B cell (primary cell): ENCODE data around the gene ARHGAP22. TPM values are rescaled to one million over a fixed set of nuclear protein-coding genes. Genes with fewer than 3 reads are reported as not detected.

Source experiments
- ATAC-seq: fragments of 200-7000 bp; cut with Tn5 transposase; one replicate; pipeline ENCODE4 v1.10.0; 2021; ENCODE audit warnings: low read depth, mild to moderate bottlenecking, moderate number of reproducible peaks, moderate library complexity
- CTCF ChIA-PET: fragments of 350-600 bp; sonication (Branson Sonifier 250); formaldehyde crosslinking; loops from one replicate; lab custom pipeline; 2021; ENCODE audit warnings: antibody characterized with exemption, inconsistent platforms; lab: Charles Lee
- POLR2A ChIA-PET: fragments of 350-600 bp; sonication (Branson Sonifier 250); formaldehyde crosslinking; loops from one replicate; lab custom pipeline; 2021; ENCODE audit warnings: antibody characterized with exemption; lab: Charles Lee
- DNase-seq: peaks from one replicate; pipeline ENCODE4 v3.0.0; 2013
- H2AFZ ChIP-seq: 2 replicates; pipeline ENCODE4 v1.6.1; 2012; ENCODE audit warnings: mild to moderate bottlenecking, low read depth, low read length; ENCODE audit not compliant: insufficient read depth, poor library complexity, severe bottlenecking
- H3K27ac ChIP-seq, 2 donors: 1 replicate in 1 of 2; 2 replicates in 1 of 2; pipeline ENCODE4 v1.5.1; 2012 to 2013; ENCODE audit warnings: low read length in 2 of 2, mild to moderate bottlenecking in 2 of 2, moderate library complexity in 1 of 2
- H3K27me3 ChIP-seq, 4 experiments: fragments of 200-600 bp in 1 of 4; sonication (generic) in 1 of 4; replicated peaks in 1 of 4; 1 replicate in 2 of 4; 2 replicates in 2 of 4; pipeline versions ENCODE4 v1.6.1 to v1.7.0; 2013 to 2016; ENCODE audit warnings: low read length in 3 of 4, mild to moderate bottlenecking in 2 of 4, mixed read lengths in 1 of 4, moderate library complexity in 1 of 4; ENCODE audit not compliant: insufficient read depth in 4 of 4, control insufficient read depth in 3 of 4; ENCODE audit errors: control extremely low read depth in 1 of 4
- H3K36me3 ChIP-seq, 2 experiments: replicated peaks in 1 of 2; 1 replicate in 1 of 2; 2 replicates in 1 of 2; pipeline versions ENCODE4 v1.6.1 to v1.7.1; 2013; ENCODE audit warnings: low read length in 1 of 2; ENCODE audit not compliant: insufficient read depth in 2 of 2, control insufficient read depth in 1 of 2; ENCODE audit errors: control extremely low read depth in 1 of 2, extremely low read depth in 1 of 2
- H3K4me1 ChIP-seq, 2 donors: fragments of 200-600 bp in 1 of 2; sonication (generic) in 1 of 2; 1 replicate in 1 of 2; 2 replicates in 1 of 2; pipeline versions ENCODE4 v1.5.1 to v1.6.1; 2013 to 2017; ENCODE audit warnings: low read length in 2 of 2; ENCODE audit not compliant: control insufficient read depth in 2 of 2, insufficient read depth in 2 of 2
- H3K4me2 ChIP-seq: replicated peaks from 2 replicates; pipeline ENCODE3; 2012; ENCODE audit warnings: mild to moderate bottlenecking, low read depth, low read length; ENCODE audit not compliant: poor library complexity, severe bottlenecking
- H3K4me3 ChIP-seq, 5 experiments: fragments of 200-600 bp in 1 of 5; sonication (generic) in 1 of 5; 1 replicate in 3 of 5; 2 replicates in 2 of 5; pipeline versions ENCODE4 v1.5.1 to v1.7.0; 2011 to 2016; ENCODE audit warnings: low read length in 4 of 5, mild to moderate bottlenecking in 4 of 5, low read depth in 2 of 5, control low read depth in 1 of 5, moderate library complexity in 1 of 5; ENCODE audit not compliant: insufficient read depth in 1 of 5; ENCODE audit errors: control extremely low read depth in 1 of 5, extremely low read depth in 1 of 5
- H3K79me2 ChIP-seq: fragments of 200-600 bp; sonication (generic); one replicate; pipeline ENCODE4 v1.6.0; 2016; ENCODE audit warnings: low read length; ENCODE audit not compliant: control insufficient read depth, insufficient read depth
- H3K9ac ChIP-seq: fragments of 200-600 bp; sonication (generic); 2 replicates; pipeline ENCODE4 v1.6.1; 2017; ENCODE audit warnings: mild to moderate bottlenecking, low read length, moderate library complexity
- H3K9me3 ChIP-seq, 3 donors: one replicate each; pipeline versions ENCODE4 v1.6.1 to v1.7.1; 2013; ENCODE audit warnings: low read length in 2 of 3; ENCODE audit not compliant: control insufficient read depth in 2 of 3, insufficient read depth in 1 of 3; ENCODE audit errors: control extremely low read depth in 1 of 3
- H4K20me1 ChIP-seq: 2 replicates; pipeline ENCODE4 v1.6.0; 2012; ENCODE audit warnings: mild to moderate bottlenecking, low read length; ENCODE audit not compliant: insufficient read depth, control insufficient read depth, poor library complexity, severe bottlenecking
- H3K27ac Mint-ChIP-seq: one replicate; pipeline ENCODE4 v1.8.0; 2021; ENCODE audit warnings: mixed read lengths
- H3K27me3 Mint-ChIP-seq: one replicate; pipeline ENCODE4 v1.8.0; 2021; ENCODE audit warnings: mixed read lengths
- H3K4me1 Mint-ChIP-seq: one replicate; pipeline ENCODE4 v1.8.0; 2021; ENCODE audit warnings: mixed read lengths
- H3K4me3 Mint-ChIP-seq: one replicate; pipeline ENCODE4 v1.8.0; 2021; ENCODE audit warnings: mixed read lengths
- H3K9me3 Mint-ChIP-seq: one replicate; pipeline ENCODE4 v1.8.0; 2022; ENCODE audit warnings: mixed read lengths; ENCODE audit not compliant: insufficient read depth
- EZH2 ChIP-seq: IDR thresholded peaks from 2 replicates; pipeline ENCODE4 v1.6.1; 2012; ENCODE audit warnings: borderline replicate concordance, low read depth, mild to moderate bottlenecking, moderate library complexity, low read length; ENCODE audit not compliant: insufficient read depth, poor library complexity, severe bottlenecking
- WGBS: methylation state at CpG from one replicate; pipeline ENCODE4 v1.1.5; 2013; ENCODE audit warnings: missing lambda C conversion rate; ENCODE audit not compliant: insufficient coverage; 5-methylcytosine and 5-hydroxymethylcytosine counted together
- intact Hi-C: fragments of 100-400 bp; cut with micrococcal nuclease; formaldehyde crosslinking; loops from one replicate; pipeline ENCODE4 v1.10.0; 2022
- polyA plus RNA-seq: library from polyadenylated mRNA; depleted of rRNA; stranded (reverse); fragments of >200 nt; gene quantifications from 2 replicates; pipeline ENCODE4 v1.2.3, GENCODE V29; 2012
- total RNA-seq, 2 donors: library from RNA; stranded (reverse); fragments of 120-200 nt in 1 of 2; gene quantifications; 1 replicate in 1 of 2; 2 replicates in 1 of 2; pipeline versions ENCODE4 v1.2.3 to v1.2.4, GENCODE V29; 2013 to 2022
- TF ChIP-seq, protein P1 (sequence below): fragments of 200-600 bp; IDR thresholded peaks from one replicate; pipeline ENCODE4 v1.8.0; 2022; ENCODE audit warnings: antibody characterized with exemption, mild to moderate bottlenecking

Gene ARHGAP22
- total and polyA plus RNA-seq, 2 donors (not counting 1 experiment from before 2014, with no cell fraction given): 1.9 to 2.0 TPM

DNA sequence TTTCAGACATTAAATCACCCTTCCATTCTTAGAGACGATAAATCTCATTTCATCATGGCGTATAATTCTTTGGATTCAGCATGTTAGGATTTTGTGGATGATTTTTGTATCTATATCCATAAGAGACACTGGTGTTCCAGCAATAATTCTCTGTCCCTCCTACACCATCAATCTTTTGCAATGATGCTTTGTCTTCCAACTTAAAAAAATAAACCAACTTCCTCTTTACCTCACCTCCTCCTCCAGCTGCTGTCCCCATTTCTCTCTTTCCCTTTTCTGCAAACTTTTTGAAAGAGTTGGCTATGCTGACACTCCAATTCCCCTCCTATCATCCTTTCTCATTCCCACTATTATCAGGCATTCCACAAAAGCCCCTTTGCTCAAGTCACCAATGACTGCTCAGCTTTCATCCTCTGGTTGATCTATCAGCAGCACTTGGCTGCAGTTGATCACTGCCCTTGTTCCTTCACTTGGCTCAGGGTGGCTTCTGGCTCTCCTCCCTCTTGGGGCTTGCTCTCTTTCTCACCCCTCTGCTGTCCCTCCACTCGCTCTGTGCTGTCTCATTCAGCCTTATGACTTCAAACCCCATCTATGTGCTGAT lies 130.0 kb downstream of the ARHGAP22 start:
- Mint-ChIP-seq H3K4me1 (no peaks in the 10 kb centered on the region), H3K9me3 (no peaks in the 10 kb centered on the region), H3K27ac (no peak overlapping the region), H3K4me3 (no peak overlapping the region), H3K27me3 (peaks cover 22% of the 10 kb centered on the region)
- Histone ChIP-seq H3K27ac (no peak overlapping the region), H3K27me3 (peaks cover 0 to 2% (median 0%) of the 10 kb centered on the region in 4 experiments), H4K20me1 (no peaks in the 10 kb centered on the region), H3K4me1 (no peaks in the 10 kb centered on the region), H3K36me3 (no peaks in the 10 kb centered on the region), H3K4me3 (no peak overlapping the region), H2AFZ (no peak overlapping the region), H3K79me2 (no peaks in the 10 kb centered on the region), H3K9ac (no peak overlapping the region), H3K9me3 (peaks cover 0 to 8% (median 0%) of the 10 kb centered on the region in 3 donors), H3K4me2 (no peak overlapping the region)
- no peak for TF ChIP-seq EZH2
- TF ChIP-seq, protein P1, sequence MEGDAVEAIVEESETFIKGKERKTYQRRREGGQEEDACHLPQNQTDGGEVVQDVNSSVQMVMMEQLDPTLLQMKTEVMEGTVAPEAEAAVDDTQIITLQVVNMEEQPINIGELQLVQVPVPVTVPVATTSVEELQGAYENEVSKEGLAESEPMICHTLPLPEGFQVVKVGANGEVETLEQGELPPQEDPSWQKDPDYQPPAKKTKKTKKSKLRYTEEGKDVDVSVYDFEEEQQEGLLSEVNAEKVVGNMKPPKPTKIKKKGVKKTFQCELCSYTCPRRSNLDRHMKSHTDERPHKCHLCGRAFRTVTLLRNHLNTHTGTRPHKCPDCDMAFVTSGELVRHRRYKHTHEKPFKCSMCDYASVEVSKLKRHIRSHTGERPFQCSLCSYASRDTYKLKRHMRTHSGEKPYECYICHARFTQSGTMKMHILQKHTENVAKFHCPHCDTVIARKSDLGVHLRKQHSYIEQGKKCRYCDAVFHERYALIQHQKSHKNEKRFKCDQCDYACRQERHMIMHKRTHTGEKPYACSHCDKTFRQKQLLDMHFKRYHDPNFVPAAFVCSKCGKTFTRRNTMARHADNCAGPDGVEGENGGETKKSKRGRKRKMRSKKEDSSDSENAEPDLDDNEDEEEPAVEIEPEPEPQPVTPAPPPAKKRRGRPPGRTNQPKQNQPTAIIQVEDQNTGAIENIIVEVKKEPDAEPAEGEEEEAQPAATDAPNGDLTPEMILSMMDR: no peak
- DNase-seq (no peak), ATAC-seq (no peak)
- CTCF ChIA-PET: interaction anchor here (1.4 kb wide), 1 partner anchor 11 kb away, joined by 3 read pairs; no protein-coding TSS in a partner anchor
- intact Hi-C loops: no loop called here
- POLR2A ChIA-PET: no interaction called here
- WGBS: 71% methylated on average over 1 of the region's 3 CpGs

DNA sequence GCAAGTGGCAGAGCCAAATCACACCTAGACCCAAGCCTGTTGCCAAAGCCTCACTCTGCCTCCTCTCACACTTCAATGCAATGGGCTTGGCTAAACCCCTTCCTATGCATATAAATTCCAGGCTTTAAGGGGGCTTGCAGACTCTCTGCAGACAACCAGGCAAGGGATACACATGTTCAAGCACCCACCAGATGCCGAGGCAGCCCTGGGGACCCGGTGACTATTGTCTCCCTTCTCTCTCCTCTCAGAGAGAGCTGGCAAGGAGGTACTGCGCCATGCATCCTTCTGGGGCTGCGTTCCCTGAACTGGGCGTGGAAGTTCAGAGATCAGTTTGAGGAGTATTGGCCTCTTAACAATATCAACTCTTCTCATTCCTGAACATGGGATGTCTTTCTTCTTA lies 131.2 kb downstream of the ARHGAP22 start:
- no peak overlapping the region for H3K27ac Mint-ChIP-seq
- Histone ChIP-seq H2AFZ (no peak overlapping the region), H3K27me3 (peaks cover 0 to 2% (median 0%) of the 10 kb centered on the region in 4 experiments), H3K36me3 (no peaks in the 10 kb centered on the region), H3K79me2 (no peaks in the 10 kb centered on the region), H3K9me3 (peaks cover 0 to 5% (median 0%) of the 10 kb centered on the region in 3 donors), H3K4me2 (no peak overlapping the region), H3K4me1 (no peaks in the 10 kb centered on the region), H3K27ac (no peak overlapping the region), H4K20me1 (no peaks in the 10 kb centered on the region), H3K4me3 (no peak overlapping the region), H3K9ac (no peak overlapping the region)
- DNase-seq: no peak
- H3K4me1 Mint-ChIP-seq: no peaks in the 10 kb centered on the region
- 95% methylated on average over 2 of the region's 5 CpGs for WGBS
- no peak overlapping the region for H3K4me3 Mint-ChIP-seq
- H3K27me3 Mint-ChIP-seq: peaks cover 16% of the 10 kb centered on the region
- CTCF ChIA-PET: no interaction called here
- no peak for ATAC-seq
- no peaks in the 10 kb centered on the region for H3K9me3 Mint-ChIP-seq
- POLR2A ChIA-PET: no interaction called here
- intact Hi-C loops: no loop called here
- TF ChIP-seq, protein P1: no peak
- no peak for TF ChIP-seq EZH2
